ENCODE data around the gene REEP5. TPM values are rescaled to one million over a fixed set of nuclear protein-coding genes. Genes with fewer than 3 reads are reported as not detected.

REEP5 gene
- total RNA-seq, 1 experiment from 2014 or later = 46.2 TPM

- no peaks in the 10 kb centered on the region for H3K27me3 ChIP-seq (ENCODE audit: insufficient read depth, low read length)
- no peak overlapping the region for H2BK20ac ChIP-seq (ENCODE audit: low read depth, low read length, poor library complexity, severe bottlenecking)
- no peak overlapping the region for H2BK5ac ChIP-seq (ENCODE audit: insufficient read length, low read length)
- no peak for DNase-seq
- TF ChIP-seq CTCF (conservative IDR thresholded peaks at IDR 0.05) = no peak
- H3K4me2 ChIP-seq (ENCODE audit: insufficient read depth, insufficient read length, low read length) = no peak overlapping the region
- no peak overlapping the region for H4K5ac ChIP-seq (ENCODE audit: insufficient read length, low read depth, low read length)
- no peaks in the 10 kb centered on the region for H3K79me2 ChIP-seq (ENCODE audit: insufficient read depth, low read length)
- no peak overlapping the region for H2BK120ac ChIP-seq (ENCODE audit: low read depth, low read length, poor library complexity, severe bottlenecking)
- H3K4me1 ChIP-seq (ENCODE audit: insufficient read depth, low read length) = no peaks in the 10 kb centered on the region
- H2BK15ac ChIP-seq (ENCODE audit: low read depth, low read length) = no peak overlapping the region
- no peak overlapping the region for H2AK5ac ChIP-seq (ENCODE audit: insufficient read length, low read length)
- Mint-ChIP-seq H3K27ac (no peak overlapping the region), H3K9me3 (no peaks in the 10 kb centered on the region), H3K4me3 (no peak overlapping the region), H3K27me3 (ENCODE audit: low read depth) (0 out of 2 replicates have a peak, but pooled peaks cover under 1% of the 10 kb centered on the region), H3K36me3 (ENCODE audit: insufficient read depth in 1 of 3, low read depth in 3 of 3) (no peaks in the 10 kb centered on the region; a peak in 2 of 7 replicates), H3K4me1 (peaks cover 4 to 5% of the 10 kb centered on the region in 2 experiments)
- no peak overlapping the region for H3K56ac ChIP-seq (ENCODE audit: insufficient read length, low read depth, low read length)
- H3K14ac ChIP-seq (ENCODE audit: insufficient read depth, low read length) = no peak overlapping the region
- no peak overlapping the region for H3K27ac ChIP-seq (ENCODE audit: insufficient read length, low read depth, low read length)
- H2BK12ac ChIP-seq (ENCODE audit: insufficient read length, low read depth, low read length) = no peak overlapping the region
- H3K9me3 ChIP-seq (ENCODE audit: control insufficient read depth, low read depth, low read length) = no peaks in the 10 kb centered on the region
- no peak overlapping the region for H4K91ac ChIP-seq (ENCODE audit: insufficient read length, low read depth, low read length)
- H2AFZ ChIP-seq (ENCODE audit: low read length) = no peak overlapping the region
- H3K4ac ChIP-seq (ENCODE audit: low read depth, low read length) = no peak overlapping the region
- H3K9ac ChIP-seq (ENCODE audit: extremely low read depth, insufficient read length, low read length) = no peak overlapping the region
- no peak overlapping the region for H3K18ac ChIP-seq (ENCODE audit: insufficient read length, low read depth, low read length)
- H3K23me2 ChIP-seq (ENCODE audit: insufficient read length, low read depth, low read length, poor library complexity, severe bottlenecking) = no peaks in the 10 kb centered on the region
- H3K23ac ChIP-seq (ENCODE audit: insufficient read length, low read depth, low read length) = no peak overlapping the region
- no peak overlapping the region for H4K8ac ChIP-seq (replicated peaks; ENCODE audit: insufficient read length, low read depth, low read length)
- no peaks in the 10 kb centered on the region for H3K79me1 ChIP-seq (ENCODE audit: insufficient read depth, low read depth, low read length, poor library complexity, severe bottlenecking)
- no peaks in the 10 kb centered on the region for H4K20me1 ChIP-seq (ENCODE audit: control insufficient read depth, insufficient read depth, insufficient read length)
- H3T11ph ChIP-seq (ENCODE audit: low read length) = no peak overlapping the region
These were observed 12.3 kb upstream of the REEP5 start for GRCh38 chr5:112934366-112934663.
